Stimulated activated CD4-positive, alpha-beta T cell treated with anti-CD3 and anti-CD28 coated beads, Interleukin-15, amount 100 ng/mL, for 24 hours (primary cell): ENCODE measurements around the gene FAM241A.
"Not testable (repeated sequence)": the region's sequence is repeated elsewhere in the genome, so short reads cannot be mapped to it uniquely, and the experiment has no call there.

Experiments used
- DNase-seq: peaks from one replicate; pipeline ENCODE4 v3.0.0-alpha.2; 2020

The FAM241A gene

GRCh38 chr4:112145326-112145789, at the start of gene FAM241A:
Gene FAM241A, plus strand, starts transcription at chr4:112145454. Its CDS starts 127 bp downstream, at chr4:112145581.
- DNase-seq, result peak; percentile 90

- DNase-seq, result no peak
Observed at GRCh38 chr4:112098841-112099530, 46.3 kb upstream of the FAM241A start.

GRCh38 chr4:112099701-112100297, 45.5 kb upstream of the FAM241A start:
- no peak for DNase-seq

GRCh38 chr4:112102875-112103370, 42.3 kb upstream of the FAM241A start:
- no peak for DNase-seq

- DNase-seq, result no peak
Observed at GRCh38 chr4:112105201-112105969, 39.9 kb upstream of the FAM241A start.

GRCh38 chr4:112109360-112110058, 35.7 kb upstream of the FAM241A start:
- DNase-seq, result no peak

GRCh38 chr4:112110059-112110425, 35.2 kb upstream of the FAM241A start:
- no peak for DNase-seq

- no peak for DNase-seq
Observed at GRCh38 chr4:112111306-112111705, 33.9 kb upstream of the FAM241A start.

- DNase-seq, result not testable (repeated sequence)
Observed at GRCh38 chr4:112112095-112112494, 33.2 kb upstream of the FAM241A start.

- no peak for DNase-seq
Observed at GRCh38 chr4:112112590-112113170, 32.6 kb upstream of the FAM241A start.

- no peak for DNase-seq
Observed at GRCh38 chr4:112113864-112114263, 31.4 kb upstream of the FAM241A start.

- no peak for DNase-seq
Observed at GRCh38 chr4:112114452-112114851, 30.8 kb upstream of the FAM241A start.

- no peak for DNase-seq
Observed at GRCh38 chr4:112118742-112119352, 26.4 kb upstream of the FAM241A start.

GRCh38 chr4:112119353-112119783, 25.9 kb upstream of the FAM241A start:
- DNase-seq, result peak; percentile 32

GRCh38 chr4:112120021-112120420, 25.2 kb upstream of the FAM241A start:
- DNase-seq, result no peak

- no peak for DNase-seq
Observed at GRCh38 chr4:112125416-112125815, 19.8 kb upstream of the FAM241A start.

GRCh38 chr4:112127048-112127637, 18.1 kb upstream of the FAM241A start:
- DNase-seq, result no peak

- DNase-seq, result no peak
Observed at GRCh38 chr4:112127803-112128202, 17.5 kb upstream of the FAM241A start.

- DNase-seq, result no peak
Observed at GRCh38 chr4:112128452-112128851, 16.8 kb upstream of the FAM241A start.

GRCh38 chr4:112130906-112131305, 14.3 kb upstream of the FAM241A start:
- no peak for DNase-seq

GRCh38 chr4:112136551-112136950, 8.7 kb upstream of the FAM241A start:
- DNase-seq, result no peak

GRCh38 chr4:112138538-112138937, 6.7 kb upstream of the FAM241A start:
- no peak for DNase-seq
